Measurements from ENCODE around the gene ACBD6. TPM values are rescaled to one million over a fixed set of nuclear protein-coding genes. Genes with fewer than 3 reads are reported as not detected.
"Not testable (repeated sequence)": the region's sequence is repeated elsewhere in the genome, so short reads cannot be mapped to it uniquely, and the experiment has no call there.

ACBD6 gene
- total and polyA plus RNA-seq, 4 donors: 34.9 to 76.1 (median 68.3) TPM

DNA sequence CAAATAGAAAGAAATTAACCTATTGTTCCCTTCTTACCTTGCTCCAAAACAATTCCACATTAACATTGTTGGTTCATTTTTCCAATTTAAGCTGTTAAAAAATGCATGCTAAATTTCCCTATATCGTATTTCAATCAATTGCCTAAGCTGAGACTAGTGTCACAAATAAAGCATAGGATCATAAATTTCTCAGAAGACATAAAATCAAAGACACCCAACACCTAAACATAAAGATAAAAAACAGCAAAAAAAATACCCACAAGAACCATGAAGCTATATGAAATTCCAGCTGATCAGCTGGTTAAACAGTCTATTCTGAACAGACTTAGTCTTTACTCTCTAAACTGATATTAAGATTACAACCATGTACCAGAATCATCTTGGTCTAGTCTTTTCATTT is 32.3 kb downstream of the ACBD6 start:
- WGBS (ENCODE audit: insufficient coverage): no CpG with 5 or more reads among the region's 1 CpG
- no peak overlapping the region for H3K4me3 ChIP-seq (ENCODE audit: low read depth, low read length)
- DNase-seq (ENCODE audit: low read depth in 4 of 6, low spot score in 6 of 6): no peak

DNA sequence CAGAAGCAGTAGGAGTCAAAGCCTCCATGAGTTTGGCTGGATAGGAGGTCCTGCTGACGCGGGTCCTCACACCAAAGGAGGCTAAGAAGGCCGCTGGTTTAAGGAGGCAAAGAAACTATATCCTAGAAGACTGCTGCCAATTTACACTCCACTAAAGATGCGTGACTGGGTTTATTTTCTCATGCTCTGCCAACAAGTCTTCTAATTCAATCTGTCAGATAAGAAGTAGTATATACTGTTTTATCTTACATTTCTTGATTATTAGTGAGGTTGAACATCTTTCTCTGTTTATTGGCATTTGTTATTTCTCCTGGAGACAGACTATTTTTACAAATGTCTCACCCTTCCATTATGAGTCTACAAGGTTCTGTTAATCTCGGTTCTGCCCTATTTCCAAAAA is 34.1 kb downstream of the ACBD6 start:
- no peaks in the 10 kb centered on the region for H3K27me3 ChIP-seq (ENCODE audit: control insufficient read depth, insufficient read depth, low read length)
- no peaks in the 10 kb centered on the region for H3K4me1 ChIP-seq (ENCODE audit: control insufficient read depth, insufficient read depth, low read length)
- no peak overlapping the region for H3K27ac ChIP-seq (ENCODE audit: low read depth, low read length)
- H3K9me3 ChIP-seq (ENCODE audit: control insufficient read depth, insufficient read depth, low read length): no peaks in the 10 kb centered on the region
- no peaks in the 10 kb centered on the region for H3K36me3 ChIP-seq (ENCODE audit: control insufficient read depth, insufficient read depth, low read length)
- no CpG with 5 or more reads among the region's 5 CpGs for WGBS (ENCODE audit: insufficient coverage)
- DNase-seq (ENCODE audit: low read depth in 4 of 6, low spot score in 6 of 6): no peak
- H3K4me3 ChIP-seq (ENCODE audit: low read depth, low read length): no peak overlapping the region

More for the DNA sequence above, 32.3 kb downstream of the ACBD6 start:
- H3K27me3 ChIP-seq (ENCODE audit: control insufficient read depth, insufficient read depth, low read length): no peaks in the 10 kb centered on the region
- H3K9me3 ChIP-seq (ENCODE audit: control insufficient read depth, insufficient read depth, low read length): no peaks in the 10 kb centered on the region
- H3K36me3 ChIP-seq (ENCODE audit: control insufficient read depth, insufficient read depth, low read length): no peaks in the 10 kb centered on the region
- H3K27ac ChIP-seq (ENCODE audit: low read depth, low read length): no peak overlapping the region
- H3K4me1 ChIP-seq (ENCODE audit: control insufficient read depth, insufficient read depth, low read length): no peaks in the 10 kb centered on the region

DNA sequence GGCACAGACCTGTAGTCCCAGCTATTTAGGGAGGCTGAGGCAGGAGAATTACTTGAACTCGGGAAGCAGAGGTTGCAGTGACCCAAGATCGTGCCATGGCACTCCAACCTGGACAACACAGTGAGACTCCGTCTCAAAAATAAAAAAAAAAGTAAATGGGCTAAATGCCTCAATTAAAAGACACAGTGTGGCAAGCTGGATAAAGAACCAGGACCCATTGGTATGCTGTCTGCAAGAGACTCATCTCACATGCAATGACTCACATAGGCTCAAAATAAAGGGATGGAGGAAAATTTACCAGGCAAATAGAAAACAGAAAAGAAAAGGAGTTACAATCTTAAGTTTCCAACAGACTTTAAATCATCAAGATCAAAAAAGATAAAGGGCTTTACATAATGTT is 40.3 kb downstream of the ACBD6 start:
- no peaks in the 10 kb centered on the region for H3K4me1 ChIP-seq (ENCODE audit: control insufficient read depth, insufficient read depth, low read length)

DNA sequence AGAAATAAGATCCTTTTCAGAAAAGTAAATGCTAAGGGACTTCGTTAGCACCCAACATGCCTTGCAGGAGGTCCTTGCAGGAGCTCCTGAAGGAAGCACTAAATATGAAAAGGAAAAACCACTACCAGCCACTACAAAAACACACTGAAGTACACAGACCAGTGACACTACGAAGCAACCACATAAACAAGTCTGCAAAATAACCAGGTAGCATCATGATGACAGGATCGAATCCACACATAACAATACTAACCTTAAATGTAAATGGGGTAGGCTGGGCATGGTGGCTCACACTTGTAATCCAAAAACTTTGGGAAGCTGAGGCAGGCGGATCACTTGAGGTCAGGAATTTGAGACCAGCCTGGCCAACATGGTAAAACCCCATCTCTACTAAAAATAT is 40.7 kb downstream of the ACBD6 start:
- not testable (repeated sequence) for DNase-seq (ENCODE audit: low read depth in 4 of 6, low spot score in 6 of 6); H3K36me3 ChIP-seq (ENCODE audit: control insufficient read depth, insufficient read depth, low read length); H3K27ac ChIP-seq (ENCODE audit: low read depth, low read length); H3K27me3 ChIP-seq (ENCODE audit: control insufficient read depth, insufficient read depth, low read length); H3K4me3 ChIP-seq (ENCODE audit: low read depth, low read length); H3K4me1 ChIP-seq (ENCODE audit: control insufficient read depth, insufficient read depth, low read length)
- H3K9me3 ChIP-seq (ENCODE audit: control insufficient read depth, insufficient read depth, low read length): peaks cover 12% of the 10 kb centered on the region
- WGBS (ENCODE audit: insufficient coverage): 80% methylated on average over 1 of the region's 4 CpGs

More for the DNA sequence above, 40.3 kb downstream of the ACBD6 start:
- no peaks in the 10 kb centered on the region for H3K27me3 ChIP-seq (ENCODE audit: control insufficient read depth, insufficient read depth, low read length)
- no peak overlapping the region for H3K27ac ChIP-seq (ENCODE audit: low read depth, low read length)
- WGBS (ENCODE audit: insufficient coverage): 83% methylated on average over 3 of the region's 3 CpGs
- H3K4me3 ChIP-seq (ENCODE audit: low read depth, low read length): no peak overlapping the region
- H3K36me3 ChIP-seq (ENCODE audit: control insufficient read depth, insufficient read depth, low read length): no peaks in the 10 kb centered on the region
- H3K9me3 ChIP-seq (ENCODE audit: control insufficient read depth, insufficient read depth, low read length): peaks cover 12% of the 10 kb centered on the region
- DNase-seq (ENCODE audit: low read depth in 4 of 6, low spot score in 6 of 6): no peak

DNA sequence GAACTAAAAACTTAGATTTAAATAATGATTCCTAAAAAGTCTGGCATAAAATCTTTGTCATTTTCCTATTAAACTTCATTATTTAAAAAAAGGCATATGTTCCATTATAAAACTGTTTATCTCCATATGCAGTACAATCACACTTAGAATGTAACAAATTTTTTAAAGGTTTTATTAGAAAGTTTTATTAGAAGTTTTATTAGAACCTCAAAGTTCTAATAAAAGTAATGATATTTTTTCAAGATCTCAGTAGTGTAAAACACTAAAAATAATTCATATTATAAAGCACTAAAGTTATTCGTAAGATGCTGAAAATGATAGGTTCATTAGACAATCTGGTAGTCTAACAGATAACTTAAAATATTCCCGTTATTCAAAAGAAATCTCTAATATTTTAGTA is 43.6 kb downstream of the ACBD6 start:
- Histone ChIP-seq H3K4me3 (ENCODE audit: low read depth, low read length) (no peak overlapping the region), H3K36me3 (ENCODE audit: control insufficient read depth, insufficient read depth, low read length) (no peaks in the 10 kb centered on the region), H3K4me1 (ENCODE audit: control insufficient read depth, insufficient read depth, low read length) (no peaks in the 10 kb centered on the region), H3K27me3 (ENCODE audit: control insufficient read depth, insufficient read depth, low read length) (no peaks in the 10 kb centered on the region), H3K9me3 (ENCODE audit: control insufficient read depth, insufficient read depth, low read length) (peaks cover 12% of the 10 kb centered on the region), H3K27ac (ENCODE audit: low read depth, low read length) (no peak overlapping the region)
- no peak for DNase-seq (ENCODE audit: low read depth in 4 of 6, low spot score in 6 of 6)
- no CpG with 5 or more reads among the region's 2 CpGs for WGBS (ENCODE audit: insufficient coverage)

DNA sequence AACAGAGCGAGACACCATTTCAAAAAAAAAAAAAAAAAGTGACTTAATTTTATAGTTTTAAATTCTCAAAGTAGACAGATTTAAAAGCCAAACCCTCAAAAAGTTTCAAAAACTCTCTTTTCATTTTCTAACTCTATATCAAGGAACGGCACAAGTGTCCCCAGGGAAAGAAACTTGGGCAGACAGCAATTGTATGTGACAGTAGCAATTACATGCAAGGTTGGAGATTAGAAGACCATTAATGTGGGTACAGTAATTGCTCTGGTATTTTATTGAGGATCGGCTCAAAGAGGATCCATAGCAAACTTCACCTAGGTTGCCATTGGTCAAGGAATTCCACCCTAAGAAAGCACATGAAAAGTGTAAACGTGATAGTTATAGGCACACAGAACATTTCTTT is 46.2 kb downstream of the ACBD6 start:
- Histone ChIP-seq H3K36me3 (ENCODE audit: control insufficient read depth, insufficient read depth, low read length) (no peaks in the 10 kb centered on the region), H3K27me3 (ENCODE audit: control insufficient read depth, insufficient read depth, low read length) (no peaks in the 10 kb centered on the region), H3K27ac (ENCODE audit: low read depth, low read length) (no peak overlapping the region), H3K4me1 (ENCODE audit: control insufficient read depth, insufficient read depth, low read length) (no peaks in the 10 kb centered on the region), H3K4me3 (ENCODE audit: low read depth, low read length) (no peak overlapping the region), H3K9me3 (ENCODE audit: control insufficient read depth, insufficient read depth, low read length) (peaks cover under 1% of the 10 kb centered on the region)
- DNase-seq (ENCODE audit: low read depth in 4 of 6, low spot score in 6 of 6): no peak
- no CpG with 5 or more reads among the region's 4 CpGs for WGBS (ENCODE audit: insufficient coverage)

DNA sequence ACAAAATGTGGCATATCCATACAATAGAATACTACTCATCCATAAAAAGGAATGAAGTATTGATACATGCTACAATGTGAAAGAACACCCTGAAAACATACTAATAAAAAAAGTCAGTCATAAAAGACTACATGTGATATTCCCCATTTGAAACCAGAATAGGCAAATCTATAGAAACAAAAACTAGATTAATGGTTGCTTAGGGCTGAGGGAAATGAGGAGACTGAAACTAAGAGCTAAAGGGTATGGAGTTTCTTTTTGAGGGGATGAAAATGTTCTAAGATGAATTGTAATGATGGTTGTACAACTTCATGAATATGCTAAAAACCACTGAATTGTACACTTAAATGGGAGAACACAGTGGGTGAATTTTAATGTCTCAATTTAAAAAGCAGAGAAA is 50.9 kb downstream of the ACBD6 start:
- no peak overlapping the region for H3K4me3 ChIP-seq (ENCODE audit: low read depth, low read length)
- no peaks in the 10 kb centered on the region for H3K4me1 ChIP-seq (ENCODE audit: control insufficient read depth, insufficient read depth, low read length)
- no peaks in the 10 kb centered on the region for H3K36me3 ChIP-seq (ENCODE audit: control insufficient read depth, insufficient read depth, low read length)
- DNase-seq (ENCODE audit: low read depth in 4 of 6, low spot score in 6 of 6): no peak
- no peaks in the 10 kb centered on the region for H3K27me3 ChIP-seq (ENCODE audit: control insufficient read depth, insufficient read depth, low read length)
- H3K27ac ChIP-seq (ENCODE audit: low read depth, low read length): no peak overlapping the region
- H3K9me3 ChIP-seq (ENCODE audit: control insufficient read depth, insufficient read depth, low read length): peaks cover 3% of the 10 kb centered on the region

DNA sequence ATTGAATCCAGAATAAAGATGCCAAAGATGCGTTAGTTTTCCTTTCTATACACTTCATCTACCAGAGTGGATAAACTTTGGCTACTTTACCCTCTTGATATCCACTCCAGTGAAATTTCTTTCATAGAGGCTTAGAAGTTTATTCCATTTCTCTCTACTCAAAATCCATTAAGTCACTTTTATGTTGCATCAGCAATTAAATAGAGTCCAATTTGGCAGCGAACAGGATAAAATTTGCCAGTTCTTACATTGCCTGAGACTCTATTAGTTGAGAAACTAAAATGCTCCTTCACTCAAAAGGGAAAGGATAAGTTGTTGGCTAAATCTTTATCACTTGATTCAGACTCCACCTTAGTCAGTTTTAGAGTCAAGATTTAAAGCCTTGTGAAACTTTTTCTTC is 57.9 kb downstream of the ACBD6 start:
- Histone ChIP-seq H3K27me3 (ENCODE audit: control insufficient read depth, insufficient read depth, low read length) (no peaks in the 10 kb centered on the region), H3K9me3 (ENCODE audit: control insufficient read depth, insufficient read depth, low read length) (peaks cover 4% of the 10 kb centered on the region), H3K27ac (ENCODE audit: low read depth, low read length) (no peak overlapping the region), H3K4me1 (ENCODE audit: control insufficient read depth, insufficient read depth, low read length) (no peaks in the 10 kb centered on the region), H3K36me3 (ENCODE audit: control insufficient read depth, insufficient read depth, low read length) (no peaks in the 10 kb centered on the region), H3K4me3 (ENCODE audit: low read depth, low read length) (no peak overlapping the region)
- peak in 1 of 6 donors; percentile 3 for DNase-seq (ENCODE audit: low read depth in 4 of 6, low spot score in 6 of 6)
- WGBS (ENCODE audit: insufficient coverage): no CpG with 5 or more reads among the region's 2 CpGs

DNA sequence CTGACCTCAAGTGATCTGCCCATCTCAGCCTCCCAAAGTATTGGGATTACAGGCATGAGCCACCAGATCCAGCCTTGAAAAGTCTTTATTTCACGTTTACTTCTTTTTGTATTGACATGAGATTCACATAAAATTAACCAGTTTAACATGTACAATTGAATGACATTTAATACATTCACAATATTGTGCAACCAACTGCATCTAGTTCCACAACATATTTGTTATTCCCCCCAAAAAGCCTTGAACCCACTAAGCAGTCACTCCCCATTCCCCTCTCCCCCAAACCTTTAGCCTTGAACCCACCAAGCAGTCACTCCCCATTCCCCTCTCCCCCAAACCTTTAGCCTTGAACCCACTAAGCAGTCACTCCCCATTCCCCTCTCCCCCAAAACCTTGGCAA is 62.0 kb downstream of the ACBD6 start:
- Histone ChIP-seq H3K36me3 (ENCODE audit: control insufficient read depth, insufficient read depth, low read length) (no peaks in the 10 kb centered on the region), H3K27me3 (ENCODE audit: control insufficient read depth, insufficient read depth, low read length) (no peaks in the 10 kb centered on the region), H3K4me1 (ENCODE audit: control insufficient read depth, insufficient read depth, low read length) (no peaks in the 10 kb centered on the region), H3K9me3 (ENCODE audit: control insufficient read depth, insufficient read depth, low read length) (peaks cover 4% of the 10 kb centered on the region), H3K27ac (ENCODE audit: low read depth, low read length) (no peak overlapping the region), H3K4me3 (ENCODE audit: low read depth, low read length) (no peak overlapping the region)
- DNase-seq (ENCODE audit: low read depth in 4 of 6, low spot score in 6 of 6): no peak
- WGBS (ENCODE audit: insufficient coverage): no CpG with 5 or more reads among the region's 1 CpG

DNA sequence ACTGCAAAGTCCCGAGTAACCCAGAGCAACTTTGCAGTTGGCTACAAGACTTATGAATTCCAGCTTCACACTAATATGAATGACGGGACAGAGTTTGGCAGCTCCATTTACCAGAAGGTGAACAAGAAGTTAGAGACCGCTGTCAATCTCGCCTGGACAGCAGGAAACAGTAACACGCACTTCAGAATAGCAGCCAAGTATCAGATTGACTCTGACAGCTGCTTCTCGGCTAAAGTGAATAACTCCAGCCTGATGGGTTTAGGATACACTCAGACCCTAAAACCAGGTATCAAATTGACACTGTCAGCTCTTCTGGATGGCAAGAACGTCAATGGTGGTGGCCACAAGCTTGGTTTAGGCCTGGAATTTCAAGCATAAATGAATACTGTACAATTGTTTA is 66.8 kb downstream of the ACBD6 start:
- no peak overlapping the region for H3K27ac ChIP-seq (ENCODE audit: low read depth, low read length)
- 98% methylated on average over 6 of the region's 7 CpGs for WGBS (ENCODE audit: insufficient coverage)
- peaks cover 1% of the 10 kb centered on the region for H3K9me3 ChIP-seq (ENCODE audit: control insufficient read depth, insufficient read depth, low read length)
- H3K36me3 ChIP-seq (ENCODE audit: control insufficient read depth, insufficient read depth, low read length): no peaks in the 10 kb centered on the region
- no peak overlapping the region for H3K4me3 ChIP-seq (ENCODE audit: low read depth, low read length)
- DNase-seq (ENCODE audit: low read depth in 4 of 6, low spot score in 6 of 6): no peak
- no peaks in the 10 kb centered on the region for H3K4me1 ChIP-seq (ENCODE audit: control insufficient read depth, insufficient read depth, low read length)
- no peaks in the 10 kb centered on the region for H3K27me3 ChIP-seq (ENCODE audit: control insufficient read depth, insufficient read depth, low read length)
